Measurements from ENCODE around the gene KDM8.

GRCh38 chr16:27203507-27204311 lies at the start of gene KDM8:
- TF ChIP-seq POLR2A (IDR thresholded peaks at IDR 0.05) (no peak), CTCF (IDR thresholded peaks at IDR 0.05) (peak in 1 of 3 donors; percentile 25), POLR2AphosphoS5 (IDR thresholded peaks at IDR 0.05) (peak; percentile 84 to 94 (median 92))
